A549 (cell line): ENCODE results near the gene ME2. TPM values are rescaled to one million over a fixed set of nuclear protein-coding genes. Genes with fewer than 3 reads are reported as not detected.

Experiments used
- ATAC-seq, 2 experiments: fragments of 200-7000 bp in 1 of 2; fragments of >200 bp in 1 of 2; cut with Nextera tagmentation in 1 of 2; cut with Tn5 transposase in 1 of 2; 3 replicates each; pipeline versions ENCODE4 v1.8.0 to v1.9.1; 2018 to 2020; ENCODE audit warnings: mild to moderate bottlenecking in 1 of 2, moderate library complexity in 1 of 2
- CTCF ChIA-PET: fragments of 300-600 bp; sonication (Branson Sonifier 250); formaldehyde crosslinking; extraction: SDS; loops from one replicate; lab custom pipeline; 2021; ENCODE audit warnings: antibody characterized with exemption, inconsistent platforms; lab: Yijun Ruan, JAX
- POLR2A ChIA-PET: fragments of 350-600 bp; formaldehyde crosslinking; extraction: SDS; loops from one replicate; lab custom pipeline; 2021; ENCODE audit warnings: antibody characterized with exemption, inconsistent platforms; lab: Yijun Ruan, JAX
- DNase-seq, 2 experiments: peaks; one replicate each; pipeline versions ENCODE4 v3.0.0 to v3.0.0-alpha.2; 2011 to 2016; ENCODE audit warnings: low read depth in 1 of 2, low spot score in 1 of 2
- FAIRE-seq: peaks from 2 replicates; lab custom pipeline; 2011; peaks lifted over from hg19 to GRCh38; lab: Jason Lieb, UNC
- H3K27ac ChIP-seq, 2 experiments: fragments of >200 bp; sonication (Bioruptor Twin); formaldehyde crosslinking; 3 replicates each; pipeline ENCODE4 v1.5.1; 2016 to 2017
- H3K4me1 ChIP-seq: fragments of >200 bp; sonication (Bioruptor Twin); formaldehyde crosslinking; 3 replicates; pipeline ENCODE4 v1.6.1; 2016
- H3K4me2 ChIP-seq: fragments of >200 bp; sonication (Bioruptor Twin); formaldehyde crosslinking; 3 replicates; pipeline ENCODE4 v1.6.1; 2016
- H3K4me3 ChIP-seq: fragments of >200 bp; sonication (Bioruptor Twin); formaldehyde crosslinking; 3 replicates; pipeline ENCODE4 v1.5.1; 2016
- H3K9me3 ChIP-seq: fragments of >200 bp; sonication (Bioruptor Twin); formaldehyde crosslinking; 3 replicates; pipeline ENCODE4 v1.6.1; 2016
- BCL3 ChIP-seq: fragments of >200 bp; sonication (Bioruptor Twin); formaldehyde crosslinking; IDR thresholded peaks from 3 replicates; pipeline ENCODE4 v1.6.1; 2016
- CBX8 ChIP-seq: fragments of 200-600 bp; sonication (generic); IDR thresholded peaks from 2 replicates; pipeline ENCODE4 v1.6.1; 2016
- CEBPB ChIP-seq, 2 experiments: fragments of >200 bp in 1 of 2; sonication (Bioruptor Twin) in 1 of 2; formaldehyde crosslinking in 1 of 2; IDR thresholded peaks; 2 replicates each; pipeline ENCODE4 v1.6.1; 2012 to 2016
- CHD2 ChIP-seq: fragments of 150-350 bp; IDR thresholded peaks from 2 replicates; pipeline ENCODE4 v1.6.1; 2014; ENCODE audit warnings: low read length; ENCODE audit not compliant: partially characterized antibody
- CHD4 ChIP-seq: fragments of 200-600 bp; sonication (generic); IDR thresholded peaks from 2 replicates; pipeline ENCODE4 v1.6.1; 2016; ENCODE audit warnings: antibody characterized with exemption, mild to moderate bottlenecking, borderline replicate concordance
- EHF ChIP-seq: fragments of 250-450 bp; sonication (Bioruptor Pico); IDR thresholded peaks from 2 replicates; pipeline ENCODE4 v1.5.0; 2020; ENCODE audit warnings: mild to moderate bottlenecking
- ELK1 ChIP-seq: fragments of 150-350 bp; IDR thresholded peaks from 2 replicates; pipeline ENCODE4 v1.6.1; 2014; ENCODE audit warnings: low read depth, mild to moderate bottlenecking, low read length
- FOSB ChIP-seq: fragments of 250-450 bp; sonication (Bioruptor Pico); IDR thresholded peaks from 2 replicates; pipeline ENCODE4 v1.5.0; 2020; ENCODE audit warnings: mild to moderate bottlenecking, moderate library complexity
- FOSL2 ChIP-seq, 2 experiments: fragments of 450-650 bp in 1 of 2; fragments of >200 bp in 1 of 2; sonication (Bioruptor Twin) in 1 of 2; formaldehyde crosslinking; IDR thresholded peaks; 2 replicates each; pipeline versions ENCODE4 v1.5.0 to v1.6.1; 2016 to 2020; ENCODE audit warnings: mild to moderate bottlenecking in 1 of 2, moderate library complexity in 1 of 2
- FOXS1 ChIP-seq: fragments of 250-450 bp; sonication (Bioruptor Pico); IDR thresholded peaks from 2 replicates; pipeline ENCODE4 v1.5.0; 2020; ENCODE audit warnings: mild to moderate bottlenecking, moderate library complexity
- HEYL ChIP-seq: fragments of 250-450 bp; sonication (Bioruptor Pico); IDR thresholded peaks from 2 replicates; pipeline ENCODE4 v1.8.0; 2021; ENCODE audit warnings: mild to moderate bottlenecking, moderate library complexity
- HOXA7 ChIP-seq: fragments of 250-450 bp; sonication (Bioruptor Pico); IDR thresholded peaks from 2 replicates; pipeline ENCODE4 v1.5.0; 2020; ENCODE audit warnings: mild to moderate bottlenecking, moderate library complexity
- HOXB13 ChIP-seq: fragments of 250-450 bp; sonication (Bioruptor Pico); IDR thresholded peaks from 2 replicates; pipeline ENCODE4 v1.5.0; 2020; ENCODE audit warnings: low read depth, mild to moderate bottlenecking, moderate library complexity
- JUN ChIP-seq, 2 experiments: fragments of >200 bp; sonication (Bioruptor Twin); formaldehyde crosslinking; IDR thresholded peaks; 2 replicates in 1 of 2; 3 replicates in 1 of 2; pipeline ENCODE4 v1.6.1; 2016 to 2017
- MAFK ChIP-seq: fragments of 450-650 bp; IDR thresholded peaks from 2 replicates; pipeline ENCODE4 v1.6.1; 2014; ENCODE audit not compliant: partially characterized antibody
- NFE2L2 ChIP-seq: fragments of 150-350 bp; conservative IDR thresholded peaks from 2 replicates; pipeline ENCODE4 v1.6.1; 2014; ENCODE audit warnings: low read length
- NPAS2 ChIP-seq: fragments of 250-450 bp; sonication (Bioruptor Pico); IDR thresholded peaks from 2 replicates; pipeline ENCODE4 v1.8.0; 2022; ENCODE audit warnings: mild to moderate bottlenecking, moderate library complexity, borderline replicate concordance
- PHF8 ChIP-seq: fragments of 200-600 bp; sonication (generic); IDR thresholded peaks from 2 replicates; pipeline ENCODE4 v1.6.1; 2016; ENCODE audit warnings: low read depth, mild to moderate bottlenecking, antibody characterized with exemption, moderate library complexity, borderline replicate concordance
- POLR2AphosphoS2 ChIP-seq: conservative IDR thresholded peaks from 2 replicates; pipeline ENCODE4 v1.6.1; 2012; ENCODE audit warnings: low read length, improper control_type of control experiment, inconsistent platforms
- RARB ChIP-seq: fragments of 250-450 bp; sonication (Bioruptor Pico); IDR thresholded peaks from 2 replicates; pipeline ENCODE4 v1.8.0; 2021; ENCODE audit warnings: mild to moderate bottlenecking, moderate library complexity
- RNF2 ChIP-seq: fragments of 200-600 bp; sonication (generic); IDR thresholded peaks from 2 replicates; pipeline ENCODE4 v1.6.1; 2016; ENCODE audit warnings: low read depth, mild to moderate bottlenecking, antibody characterized with exemption, moderate library complexity, borderline replicate concordance
- SMC3 ChIP-seq: fragments of >200 bp; sonication (Bioruptor Twin); formaldehyde crosslinking; IDR thresholded peaks from 3 replicates; pipeline ENCODE4 v1.6.1; 2018; ENCODE audit warnings: inconsistent platforms
- SREBF2 ChIP-seq: fragments of 450-650 bp; IDR thresholded peaks from 2 replicates; pipeline ENCODE4 v1.6.1; 2014; ENCODE audit warnings: mild to moderate bottlenecking, moderate library complexity
- TP53 ChIP-seq: fragments of 250-450 bp; sonication (Bioruptor Pico); IDR thresholded peaks from 2 replicates; pipeline ENCODE4 v1.5.0; 2021; ENCODE audit warnings: mild to moderate bottlenecking, moderate library complexity
- ZC3H11A ChIP-seq: fragments of 450-650 bp; IDR thresholded peaks from 2 replicates; pipeline ENCODE4 v1.6.1; 2014; ENCODE audit warnings: antibody characterized with exemption, mild to moderate bottlenecking
- ZNF302 ChIP-seq: fragments of 250-450 bp; sonication (Bioruptor Pico); IDR thresholded peaks from 2 replicates; pipeline ENCODE4 v1.9.0; 2021; ENCODE audit warnings: inconsistent platforms, mild to moderate bottlenecking, moderate library complexity
- WGBS: methylation state at CpG from one replicate; pipeline ENCODE4 v1.1.6; 2017; ENCODE audit errors: missing lambda C conversion rate; 5-methylcytosine and 5-hydroxymethylcytosine counted together
- polyA plus RNA-seq, 4 experiments: library from polyadenylated mRNA; depleted of rRNA in 3 of 4; stranded (reverse); fragments of >200 nt; fragmentation: RNase III in 1 of 4; extraction: RNeasy Plus Mini Kit Qiagen cat#74134 plus additional on column Dnase treatment in 1 of 4; gene quantifications; 2 replicates in 3 of 4; 3 replicates in 1 of 4; pipeline ENCODE4 v1.2.3, GENCODE V29; 2011 to 2017
- TF ChIP-seq, protein P1 (sequence below): fragments of 250-450 bp; sonication (Bioruptor Pico); IDR thresholded peaks from 2 replicates; pipeline ENCODE4 v1.5.0; 2020; ENCODE audit warnings: low read depth, mild to moderate bottlenecking, moderate library complexity
- TF ChIP-seq, protein P2 (sequence below): IDR thresholded peaks from 2 replicates; pipeline ENCODE4 v1.6.1; 2012
- TF ChIP-seq, protein P3 (sequence below): IDR thresholded peaks from 2 replicates; pipeline ENCODE4 v1.6.1; 2012

ME2 gene
- polyA plus RNA-seq, 2 of the 4 experiments (the other 2 are of a cell fraction), result 46.8 to 88.0 TPM

GRCh38 chr18:50973367-50974126, 94.6 kb downstream of the ME2 start:
- CTCF ChIA-PET, result no interaction called here
- 54% methylated on average over 4 of the region's 4 CpGs for WGBS
- no peak for TF ChIP-seq HOXA7 (CRISPR knock-in tag)
- TF ChIP-seq CEBPB (IDR thresholded peaks at IDR 0.05), result peak; percentile 31 to 53; a peak in 3 of 4 replicates
- TF ChIP-seq FOSL2 (IDR thresholded peaks at IDR 0.05), result peak; percentile 45; the same call in 1 of the 2 replicates
- peak; percentile 58 for TF ChIP-seq FOSL2 (CRISPR knock-in tag; IDR thresholded peaks at IDR 0.05)
- Histone ChIP-seq H3K4me2 (peak overlapping the region; percentile 49; the same call in 2 of the 3 replicates), H3K9me3 (peaks cover 6% of the 10 kb centered on the region; the same call in 1 of the 3 replicates), H3K4me1 (peaks cover 28% of the 10 kb centered on the region), H3K27ac (no peak overlapping the region), H3K4me3 (no peak overlapping the region)
- DNase-seq (peak; percentile 27 to 47), ATAC-seq (peak; percentile 79 to 89), FAIRE-seq (no peak)
- POLR2A ChIA-PET, result interaction anchor here (0.9 kb wide), 1 partner anchor 95 kb away, joined by 5 read pairs; the partner anchor contains the start of gene ME2

DNA sequence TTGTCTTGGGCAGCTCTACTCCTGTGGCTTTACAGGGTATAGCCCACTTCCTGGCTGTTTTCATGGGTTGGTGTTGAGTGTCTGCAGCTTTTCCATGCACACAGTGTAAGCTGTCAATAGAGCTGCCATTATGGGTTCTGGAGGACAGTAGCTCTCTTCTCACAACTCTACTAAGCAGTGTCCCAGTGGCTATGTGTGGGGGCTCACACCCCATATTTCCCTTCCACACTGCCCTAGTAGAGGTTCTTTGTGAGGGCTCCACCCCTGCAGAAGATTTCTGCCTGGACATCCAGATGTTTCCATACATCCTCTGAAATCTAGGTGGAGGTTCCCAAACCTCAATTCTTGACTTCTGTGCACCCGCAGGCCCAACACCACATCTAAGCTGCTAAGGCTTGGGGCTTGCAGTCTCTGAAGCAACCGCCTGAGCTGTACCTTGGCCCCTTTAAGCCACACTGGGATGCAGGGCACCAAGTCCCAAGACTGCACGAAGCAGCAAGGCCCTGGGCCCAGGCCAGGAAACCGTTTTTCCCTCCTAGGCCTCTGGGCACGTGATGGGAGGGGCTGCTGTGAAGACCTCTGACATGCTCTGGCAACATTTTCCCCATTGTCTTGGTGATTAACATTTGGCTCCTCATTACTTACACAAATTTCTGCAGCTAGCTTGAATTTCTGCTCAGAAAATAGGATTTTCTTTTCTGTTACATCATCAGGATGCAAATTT, 98.3 kb downstream of the ME2 start:
- peaks cover 18% of the 10 kb centered on the region for H3K4me1 ChIP-seq
- TF ChIP-seq CBX8, result no peak
- no peak for TF ChIP-seq BCL3
- TF ChIP-seq ZNF302 (CRISPR knock-in tag), result no peak
- no peak for TF ChIP-seq SREBF2
- TF ChIP-seq, protein P1, sequence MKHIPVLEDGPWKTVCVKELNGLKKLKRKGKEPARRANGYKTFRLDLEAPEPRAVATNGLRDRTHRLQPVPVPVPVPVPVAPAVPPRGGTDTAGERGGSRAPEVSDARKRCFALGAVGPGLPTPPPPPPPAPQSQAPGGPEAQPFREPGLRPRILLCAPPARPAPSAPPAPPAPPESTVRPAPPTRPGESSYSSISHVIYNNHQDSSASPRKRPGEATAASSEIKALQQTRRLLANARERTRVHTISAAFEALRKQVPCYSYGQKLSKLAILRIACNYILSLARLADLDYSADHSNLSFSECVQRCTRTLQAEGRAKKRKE, result no peak
- TF ChIP-seq TP53 (CRISPR knock-in tag), result no peak
- TF ChIP-seq NPAS2 (CRISPR knock-in tag), result no peak
- TF ChIP-seq NFE2L2, result no peak
- TF ChIP-seq, protein P2, sequence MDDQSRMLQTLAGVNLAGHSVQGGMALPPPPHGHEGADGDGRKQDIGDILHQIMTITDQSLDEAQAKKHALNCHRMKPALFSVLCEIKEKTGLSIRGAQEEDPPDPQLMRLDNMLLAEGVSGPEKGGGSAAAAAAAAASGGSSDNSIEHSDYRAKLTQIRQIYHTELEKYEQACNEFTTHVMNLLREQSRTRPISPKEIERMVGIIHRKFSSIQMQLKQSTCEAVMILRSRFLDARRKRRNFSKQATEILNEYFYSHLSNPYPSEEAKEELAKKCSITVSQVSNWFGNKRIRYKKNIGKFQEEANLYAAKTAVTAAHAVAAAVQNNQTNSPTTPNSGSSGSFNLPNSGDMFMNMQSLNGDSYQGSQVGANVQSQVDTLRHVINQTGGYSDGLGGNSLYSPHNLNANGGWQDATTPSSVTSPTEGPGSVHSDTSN, result no peak
- TF ChIP-seq HEYL, result no peak
- no peak for TF ChIP-seq SMC3
- no peak for TF ChIP-seq FOSB
- no peak for TF ChIP-seq CHD2
- TF ChIP-seq CEBPB (IDR thresholded peaks at IDR 0.05), result no peak
- DNase-seq (no peak), ATAC-seq (no peak), FAIRE-seq (no peak)
- H3K27ac ChIP-seq, result no peak overlapping the region
- H3K4me2 ChIP-seq, result no peak overlapping the region
- peaks cover 6% of the 10 kb centered on the region; the same call in 1 of the 3 replicates for H3K9me3 ChIP-seq
- WGBS, result 69% methylated on average over 4 of the region's 5 CpGs
- POLR2A ChIA-PET, result no interaction called here
- CTCF ChIA-PET, result no interaction called here
- no peak overlapping the region for H3K4me3 ChIP-seq

GRCh38 chr18:50981381-50981780, 102.5 kb downstream of the ME2 start:
- no peak for DNase-seq
- ChIA-PET CTCF (no interaction called here), POLR2A (no interaction called here)
- Histone ChIP-seq H3K27ac (no peak overlapping the region), H3K4me1 (peaks cover 2% of the 10 kb centered on the region; the same call in 1 of the 3 replicates), H3K4me2 (no peak overlapping the region), H3K9me3 (peaks cover 6% of the 10 kb centered on the region; the same call in 1 of the 3 replicates), H3K4me3 (no peak overlapping the region)
- ATAC-seq, result no peak
- WGBS, result 73% methylated on average over 1 of the region's 1 CpG
- FAIRE-seq, result no peak
- no peak for TF ChIP-seq POLR2AphosphoS2
- TF ChIP-seq CHD2, result no peak
- TF ChIP-seq MAFK, result no peak
- TF ChIP-seq, protein P3, sequence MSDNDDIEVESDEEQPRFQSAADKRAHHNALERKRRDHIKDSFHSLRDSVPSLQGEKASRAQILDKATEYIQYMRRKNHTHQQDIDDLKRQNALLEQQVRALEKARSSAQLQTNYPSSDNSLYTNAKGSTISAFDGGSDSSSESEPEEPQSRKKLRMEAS, result no peak
- TF ChIP-seq RNF2, result no peak
- no peak for TF ChIP-seq PHF8
- no peak for TF ChIP-seq JUN (IDR thresholded peaks at IDR 0.05)
- TF ChIP-seq SMC3, result no peak
- TF ChIP-seq ZC3H11A, result no peak
- TF ChIP-seq FOXS1 (CRISPR knock-in tag), result no peak
- no peak for TF ChIP-seq CEBPB (IDR thresholded peaks at IDR 0.05)
- TF ChIP-seq HOXB13 (CRISPR knock-in tag), result no peak
- no peak for TF ChIP-seq TP53 (CRISPR knock-in tag)
- no peak for TF ChIP-seq NPAS2 (CRISPR knock-in tag)
- no peak for TF ChIP-seq EHF (CRISPR knock-in tag)
- TF ChIP-seq ELK1, result no peak
- no peak for TF ChIP-seq RARB (CRISPR knock-in tag)
- TF ChIP-seq CHD4, result no peak
